Activated naive CD8-positive, alpha-beta T cell treated with anti-CD3 and anti-CD28 coated beads for 36 hours (primary cell): Measurements from ENCODE around the gene NUP93. TPM values are rescaled to one million over a fixed set of nuclear protein-coding genes. Genes with fewer than 3 reads are reported as not detected.

ENCODE experiments used
- DNase-seq: peaks from one replicate; pipeline ENCODE4 v3.0.0; 2021
- H3K27ac Mint-ChIP-seq: one replicate; pipeline ENCODE4 v1.8.0; 2022; ENCODE audit warnings: mild to moderate bottlenecking, moderate library complexity, mixed read lengths
- H3K27me3 Mint-ChIP-seq: one replicate; pipeline ENCODE4 v1.8.0; 2022; ENCODE audit warnings: mild to moderate bottlenecking, mixed read lengths
- H3K36me3 Mint-ChIP-seq: one replicate; pipeline ENCODE4 v1.8.0; 2021; ENCODE audit warnings: mild to moderate bottlenecking, mixed read lengths
- H3K4me1 Mint-ChIP-seq: one replicate; pipeline ENCODE4 v1.8.0; 2021; ENCODE audit warnings: mixed read lengths
- H3K4me3 Mint-ChIP-seq: one replicate; pipeline ENCODE4 v1.8.0; 2022; ENCODE audit warnings: mild to moderate bottlenecking, moderate library complexity, mixed read lengths
- H3K9me3 Mint-ChIP-seq: one replicate; pipeline ENCODE4 v1.8.0; 2022; ENCODE audit warnings: mixed read lengths
- total RNA-seq, 2 experiments: library from RNA; stranded (reverse); gene quantifications; one replicate each; pipeline ENCODE4 v1.2.3, GENCODE V29; 2021

Gene NUP93
- total RNA-seq, 2 experiments from 2014 or later, result 153 to 172 TPM

DNA sequence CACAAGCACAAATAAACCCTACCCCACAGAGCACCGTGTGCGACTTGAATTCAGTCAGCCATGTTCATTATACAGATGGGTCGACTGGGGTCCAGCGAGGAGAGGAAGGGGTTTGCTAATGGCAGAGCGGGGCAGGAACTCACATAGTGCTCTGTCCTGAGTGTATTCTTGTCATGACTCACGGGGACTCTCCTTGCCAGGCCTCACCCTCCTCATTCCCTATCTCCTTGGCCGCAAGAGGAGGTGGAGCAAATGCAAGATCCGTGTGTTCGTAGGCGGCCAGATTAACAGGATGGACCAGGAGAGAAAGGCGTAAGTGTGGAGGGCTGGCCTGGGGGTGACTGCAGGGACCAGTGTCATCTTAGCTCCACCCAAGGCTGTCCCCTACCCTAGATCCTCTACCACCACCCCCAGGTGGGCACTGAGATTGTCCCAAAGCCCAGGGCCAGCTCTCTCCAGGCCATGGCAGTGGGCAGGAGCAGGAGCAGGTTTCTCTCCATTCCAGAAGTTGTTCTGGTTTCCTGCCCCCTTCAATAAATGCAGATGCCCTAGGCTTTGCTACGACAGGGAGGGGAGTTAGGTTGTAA, 164.5 kb downstream of the NUP93 start:
- no peak overlapping the region for H3K4me3 Mint-ChIP-seq

GRCh38 chr16:56895813-56896212, 165.9 kb downstream of the NUP93 start:
- Mint-ChIP-seq H3K27ac (no peak overlapping the region), H3K27me3 (peaks cover 2% of the 10 kb centered on the region), H3K4me1 (peaks cover 26% of the 10 kb centered on the region), H3K9me3 (no peaks in the 10 kb centered on the region), H3K36me3 (no peaks in the 10 kb centered on the region), H3K4me3 (no peak overlapping the region)
- no peak for DNase-seq

More for the DNA sequence above, 164.5 kb downstream of the NUP93 start:
- no peak overlapping the region for H3K27ac Mint-ChIP-seq
- H3K9me3 Mint-ChIP-seq, result no peaks in the 10 kb centered on the region
- DNase-seq, result no peak
- peaks cover 16% of the 10 kb centered on the region for H3K4me1 Mint-ChIP-seq
- H3K36me3 Mint-ChIP-seq, result no peaks in the 10 kb centered on the region
- H3K27me3 Mint-ChIP-seq, result no peaks in the 10 kb centered on the region

DNA sequence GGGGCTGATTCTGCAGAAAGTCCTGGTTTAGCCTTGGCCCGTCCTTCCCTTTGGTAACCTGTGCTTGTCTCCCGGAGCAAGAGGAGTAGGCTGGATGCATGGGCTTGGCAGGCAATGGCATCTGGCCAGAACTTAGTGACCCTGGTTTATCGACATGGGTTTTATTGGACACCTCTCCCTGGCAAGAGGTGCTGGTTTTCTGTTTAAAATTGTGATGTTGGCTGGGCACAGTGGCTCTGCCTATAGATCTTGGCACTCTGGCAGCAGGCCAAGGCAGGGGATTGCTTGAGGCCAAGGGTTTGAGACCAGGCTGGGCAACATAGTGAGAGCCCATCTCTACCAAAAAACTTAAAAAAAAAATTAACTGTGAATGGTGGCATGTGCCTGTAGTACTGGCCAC, 166.3 kb downstream of the NUP93 start:
- H3K4me3 Mint-ChIP-seq, result no peak overlapping the region
- no peaks in the 10 kb centered on the region for H3K9me3 Mint-ChIP-seq
- peaks cover 5% of the 10 kb centered on the region for H3K27me3 Mint-ChIP-seq
- no peak overlapping the region for H3K27ac Mint-ChIP-seq
- DNase-seq, result no peak
- peaks cover 29% of the 10 kb centered on the region for H3K4me1 Mint-ChIP-seq
- H3K36me3 Mint-ChIP-seq, result no peaks in the 10 kb centered on the region

GRCh38 chr16:56897026-56897799, 167.3 kb downstream of the NUP93 start:
- peaks cover 29% of the 10 kb centered on the region for H3K4me1 Mint-ChIP-seq
- H3K4me3 Mint-ChIP-seq, result no peak overlapping the region
- no peaks in the 10 kb centered on the region for H3K9me3 Mint-ChIP-seq
- H3K27me3 Mint-ChIP-seq, result peaks cover 9% of the 10 kb centered on the region
- H3K36me3 Mint-ChIP-seq, result no peaks in the 10 kb centered on the region
- H3K27ac Mint-ChIP-seq, result no peak overlapping the region
- no peak for DNase-seq

DNA sequence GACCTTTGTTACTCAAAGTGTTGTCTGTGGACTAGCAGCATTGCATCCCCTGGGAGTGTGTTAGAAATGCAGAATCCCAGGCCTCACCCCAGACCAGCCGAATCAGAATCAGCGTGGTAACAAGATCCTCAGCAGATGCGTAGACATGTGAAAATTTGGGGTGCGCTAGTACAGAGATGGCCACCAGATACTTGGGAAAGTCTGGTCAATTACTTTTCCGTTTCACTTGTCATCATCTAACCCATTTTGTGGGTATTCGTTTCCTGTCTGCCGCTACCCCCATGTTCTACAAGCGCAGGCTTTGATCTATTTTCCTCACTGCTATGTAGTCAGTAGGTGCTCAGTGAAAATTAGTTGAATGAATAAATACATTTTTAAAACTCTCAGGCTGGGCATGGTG, 168.9 kb downstream of the NUP93 start:
- Mint-ChIP-seq H3K4me1 (peaks cover 29% of the 10 kb centered on the region), H3K27ac (no peak overlapping the region), H3K36me3 (no peaks in the 10 kb centered on the region), H3K27me3 (peaks cover 9% of the 10 kb centered on the region), H3K9me3 (no peaks in the 10 kb centered on the region), H3K4me3 (no peak overlapping the region)
- DNase-seq, result peak; percentile 39

Other genes starting within 250 kb of the NUP93 start
- gene BBS2, start 210.1 kb upstream of the NUP93 start, total RNA-seq, result 1 to 10 TPM; 9.3 to 9.6 TPM
- not detected for gene MT4, start 165.1 kb upstream of the NUP93 start, total RNA-seq
- 10 to 100 TPM; 24.3 to 25.6 TPM for gene MT3, start 140.6 kb upstream of the NUP93 start, total RNA-seq
- 100 to 1,000 TPM; 124 to 126 TPM for gene MT2A, start 121.5 kb upstream of the NUP93 start, total RNA-seq
- 10 to 100 TPM; 67.1 to 68.9 TPM for gene MT1E, start 104.3 kb upstream of the NUP93 start, total RNA-seq
- not detected for gene MT1M, start 97.5 kb upstream of the NUP93 start, total RNA-seq
- not detected for gene MT1A, start 91.5 kb upstream of the NUP93 start, total RNA-seq
- gene MT1B, start 78.2 kb upstream of the NUP93 start, total RNA-seq, result not detected
- gene MT1F, start 72.2 kb upstream of the NUP93 start, total RNA-seq, result 10 to 100 TPM; 13.1 to 13.2 TPM
- 10 to 100 TPM; 35.8 to 41.8 TPM for gene MT1G, start 62.1 kb upstream of the NUP93 start, total RNA-seq
- gene MT1H, start 60.3 kb upstream of the NUP93 start, total RNA-seq, result 1 to 10 TPM; 2.3 to 3.3 TPM
- 10 to 100 TPM; 71.4 to 72.3 TPM for gene MT1X, start 47.7 kb upstream of the NUP93 start, total RNA-seq
- under 1 TPM in 1 of 2 experiments, not detected in 1; 0.04 TPM for gene SLC12A3, start 135.1 kb downstream of the NUP93 start, total RNA-seq
- 100 to 1,000 TPM; 143 to 149 TPM for gene HERPUD1, start 202.0 kb downstream of the NUP93 start, total RNA-seq
- under 1 TPM in 1 of 2 experiments, not detected in 1; 0.12 TPM for gene CETP, start 231.8 kb downstream of the NUP93 start, total RNA-seq